GM19240 (cell line): ENCODE results near the gene BAX.

Experiments used
- DNase-seq: peaks from one replicate; pipeline ENCODE4 v3.0.0; 2011; ENCODE audit warnings: low spot score; ENCODE audit not compliant: insufficient read length

Gene BAX

GRCh38 chr19:48928164-48929025 is 26.3 kb upstream of the BAX start:
- no peak for DNase-seq

GRCh38 chr19:48933382-48933932 is 21.2 kb upstream of the BAX start, which contains the start of gene DHDH:
DHDH (plus strand) TSS chr19:48933699; CDS start chr19:48933722, 23 bp downstream.
- DNase-seq: peak; percentile 47

- no peak for DNase-seq
Measured at GRCh38 chr19:48934837-48935236, 19.8 kb upstream of the BAX start.

- DNase-seq: no peak
Measured at GRCh38 chr19:48935864-48936263, 18.8 kb upstream of the BAX start.

- no peak for DNase-seq
Measured at GRCh38 chr19:48938256-48938655, 16.4 kb upstream of the BAX start.

GRCh38 chr19:48940902-48941301 is 13.8 kb upstream of the BAX start:
- no peak for DNase-seq

GRCh38 chr19:48943081-48943480 is 11.6 kb upstream of the BAX start:
- no peak for DNase-seq

GRCh38 chr19:48945415-48945814 is 9.3 kb upstream of the BAX start:
- DNase-seq: no peak

- DNase-seq: no peak
Measured at GRCh38 chr19:48945817-48946216, 8.9 kb upstream of the BAX start.

- DNase-seq: no peak
Measured at GRCh38 chr19:48946463-48947257, 8.0 kb upstream of the BAX start.

- no peak for DNase-seq
Measured at GRCh38 chr19:48947258-48947542, 7.5 kb upstream of the BAX start.

- DNase-seq: no peak
Measured at GRCh38 chr19:48950159-48950558, 4.5 kb upstream of the BAX start.

GRCh38 chr19:48950830-48951519 is 3.7 kb upstream of the BAX start:
- DNase-seq: no peak

- DNase-seq: no peak
Measured at GRCh38 chr19:48953141-48953540, 1.5 kb upstream of the BAX start.

- no peak for DNase-seq
Measured at GRCh38 chr19:48953990-48954594, 583 bp upstream of the BAX start.

GRCh38 chr19:48955308-48955958 is 758 bp downstream of the BAX start:
- DNase-seq: no peak

GRCh38 chr19:48958006-48958405 is 3.3 kb downstream of the BAX start:
- DNase-seq: no peak

GRCh38 chr19:48959341-48960239 is 4.9 kb downstream of the BAX start:
- no peak for DNase-seq

GRCh38 chr19:48961051-48961649 is 6.5 kb downstream of the BAX start:
- DNase-seq: no peak

GRCh38 chr19:48961673-48962028 is 7.0 kb downstream of the BAX start:
- no peak for DNase-seq
